ENCODE data around the gene CDKL5. TPM values are rescaled to one million over a fixed set of nuclear protein-coding genes. Genes with fewer than 3 reads are reported as not detected.

The CDKL5 gene
- total and polyA plus RNA-seq, 12 donors: 0.40 to 13.8 (median 7.4) TPM

GRCh38 chrX:18464499-18464898, 39.1 kb downstream of the CDKL5 start:
- Histone ChIP-seq H3K4me3 (no peak overlapping the region), H3K9me3 (replicated peaks in 1 of 3) (no peaks in the 10 kb centered on the region), H3K27ac (no peak overlapping the region), H3K36me3 (replicated peaks in 1 of 2) (no peaks in the 10 kb centered on the region), H3K4me1 (replicated peaks in 1 of 2) (no peaks in the 10 kb centered on the region), H3K27me3 (no peaks in the 10 kb centered on the region)
- TF ChIP-seq CTCF (IDR thresholded peaks at IDR 0.05) (no peak), POLR2A (IDR thresholded peaks at IDR 0.05) (no peak)
- DNase-seq: no peak
- intact Hi-C loops (cut with DNase I): no loop called here

GRCh38 chrX:18465051-18465450, 39.6 kb downstream of the CDKL5 start:
- intact Hi-C loops (cut with DNase I): no loop called here
- TF ChIP-seq CTCF (IDR thresholded peaks at IDR 0.05): no peak
- no peak for TF ChIP-seq POLR2A (IDR thresholded peaks at IDR 0.05)
- 77 to 90% (median 88%) methylated on average over 4 of the region's 4 CpGs for WGBS, 4 donors
- H3K4me1 ChIP-seq (replicated peaks in 1 of 2): no peaks in the 10 kb centered on the region
- H3K27ac ChIP-seq: no peak overlapping the region
- H3K9me3 ChIP-seq (replicated peaks in 1 of 3): no peaks in the 10 kb centered on the region
- H3K36me3 ChIP-seq (replicated peaks in 1 of 2): no peaks in the 10 kb centered on the region
- H3K4me3 ChIP-seq: no peak overlapping the region
- H3K27me3 ChIP-seq: no peaks in the 10 kb centered on the region
- no peak for DNase-seq

- Histone ChIP-seq H3K27ac (no peak overlapping the region), H3K4me3 (no peak overlapping the region), H3K36me3 (replicated peaks in 1 of 2) (no peaks in the 10 kb centered on the region), H3K27me3 (no peaks in the 10 kb centered on the region), H3K9me3 (replicated peaks in 1 of 3) (no peaks in the 10 kb centered on the region), H3K4me1 (replicated peaks in 1 of 2) (no peaks in the 10 kb centered on the region)
- TF ChIP-seq POLR2A (IDR thresholded peaks at IDR 0.05): no peak
- no peak for TF ChIP-seq CTCF (IDR thresholded peaks at IDR 0.05)
- 79 to 94% (median 91%) methylated on average over 4 of the region's 4 CpGs for WGBS, 4 donors
- intact Hi-C loops (cut with DNase I): no loop called here
- DNase-seq: no peak
These were observed 43.2 kb downstream of the CDKL5 start for GRCh38 chrX:18468599-18468998.

DNA sequence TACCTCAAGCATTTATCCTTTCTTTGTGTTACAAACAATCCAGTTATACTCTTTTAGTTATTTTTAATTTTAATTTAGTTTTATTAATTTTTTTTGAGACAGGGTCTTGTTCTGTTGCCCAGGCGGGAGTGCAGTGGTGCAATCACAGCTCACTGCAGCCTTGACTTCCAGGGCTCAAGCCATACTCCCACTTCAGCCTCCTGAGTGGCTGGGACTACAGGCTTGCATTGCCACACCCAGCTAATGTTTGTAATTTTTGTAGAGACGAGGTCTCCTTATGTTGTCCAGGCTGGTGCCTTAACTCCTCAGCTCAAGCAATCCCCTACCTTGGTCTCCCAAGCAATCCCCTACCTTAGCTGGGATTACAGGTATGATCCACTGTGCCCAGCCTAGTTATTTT, 45.9 kb downstream of the CDKL5 start:
- H3K27ac ChIP-seq: no peak overlapping the region
- intact Hi-C loops (cut with DNase I): no loop called here
- no peaks in the 10 kb centered on the region for H3K36me3 ChIP-seq (replicated peaks in 1 of 2)
- H3K4me3 ChIP-seq: no peak overlapping the region
- no peaks in the 10 kb centered on the region for H3K4me1 ChIP-seq (replicated peaks in 1 of 2)
- 70 to 95% (median 83%) methylated on average over 2 of the region's 2 CpGs for WGBS, 4 donors
- no peak for TF ChIP-seq POLR2A (IDR thresholded peaks at IDR 0.05)
- no peak for TF ChIP-seq CTCF (IDR thresholded peaks at IDR 0.05)
- H3K9me3 ChIP-seq (replicated peaks in 1 of 3): no peaks in the 10 kb centered on the region
- H3K27me3 ChIP-seq: no peaks in the 10 kb centered on the region
- DNase-seq: no peak

All from adrenal gland (tissue), 12 donors.